Fibroblast of mammary gland (primary cell): ENCODE data around the gene GGT6.

Experiments used
- DNase-seq: peaks from one replicate; pipeline ENCODE4 v3.0.0-alpha.2; 2010; ENCODE audit warnings: low read depth
- H3K4me3 ChIP-seq: 2 replicates; pipeline ENCODE4 v1.5.1; 2011; ENCODE audit warnings: low read depth, mild to moderate bottlenecking, low read length, moderate library complexity; ENCODE audit not compliant: control insufficient read depth
- CTCF ChIP-seq: conservative IDR thresholded peaks from 2 replicates; pipeline ENCODE4 v1.5.1; 2011; ENCODE audit warnings: low read depth, low read length, inconsistent platforms; ENCODE audit not compliant: control insufficient read depth, insufficient read depth

Gene GGT6

GRCh38 chr17:4523946-4524345 is 36.4 kb downstream of the GGT6 start:
- DNase-seq: no peak
- no peak overlapping the region for H3K4me3 ChIP-seq
- no peak for TF ChIP-seq CTCF

DNA sequence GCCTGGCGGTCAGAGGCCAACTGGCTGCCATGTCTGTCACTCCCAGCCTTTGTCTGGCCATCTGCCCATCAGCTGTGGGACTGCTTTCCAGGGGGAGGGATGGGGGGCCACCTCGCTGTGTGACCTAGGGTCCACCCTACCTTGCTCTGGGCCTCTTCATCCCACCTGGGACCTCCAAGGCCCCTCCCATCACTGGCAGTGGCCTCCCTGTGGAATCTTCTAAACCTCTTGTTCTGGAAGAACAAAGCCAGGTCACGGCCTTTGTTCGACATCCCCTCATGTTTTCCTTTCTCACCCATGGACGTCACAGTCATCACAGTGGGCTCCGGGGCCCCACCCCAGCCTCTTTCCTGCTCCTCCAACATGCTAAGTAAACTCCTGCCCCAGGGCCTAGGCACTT is 37.7 kb downstream of the GGT6 start:
- TF ChIP-seq CTCF: no peak
- no peak for DNase-seq

GRCh38 chr17:4520894-4521600 is 39.3 kb downstream of the GGT6 start:
- no peak for TF ChIP-seq CTCF
- H3K4me3 ChIP-seq: no peak overlapping the region
- no peak for DNase-seq

More for the DNA sequence above, 37.7 kb downstream of the GGT6 start:
- H3K4me3 ChIP-seq: no peak overlapping the region

- no peak overlapping the region for H3K4me3 ChIP-seq
- no peak for DNase-seq
- TF ChIP-seq CTCF: no peak
Measured at GRCh38 chr17:4520060-4520893, 40.1 kb downstream of the GGT6 start.

- DNase-seq: no peak
- no peak overlapping the region for H3K4me3 ChIP-seq
- TF ChIP-seq CTCF: no peak
Measured at GRCh38 chr17:4519361-4519788, 41.0 kb downstream of the GGT6 start.

DNA sequence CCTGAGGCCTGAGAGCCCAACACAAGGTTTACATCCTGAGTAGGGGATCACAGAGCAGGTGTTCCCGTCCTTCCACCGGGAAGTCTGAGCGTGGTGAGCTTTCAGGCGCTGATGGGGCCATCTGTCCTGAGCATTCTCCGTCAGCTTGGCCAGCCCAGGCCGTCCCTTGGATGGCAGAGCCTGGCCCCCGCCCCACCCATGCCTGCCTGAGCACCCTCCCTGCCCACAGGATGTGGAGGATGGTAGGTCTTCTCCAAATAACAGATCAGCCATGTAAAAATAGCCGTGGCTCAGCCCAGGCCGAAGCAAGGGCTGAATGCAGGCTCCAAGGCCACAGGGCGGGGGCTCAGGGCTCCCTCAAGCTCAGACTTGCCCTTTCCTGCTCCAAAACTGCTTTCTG is 41.5 kb downstream of the GGT6 start:
- no peak for TF ChIP-seq CTCF
- no peak for DNase-seq
- H3K4me3 ChIP-seq: no peak overlapping the region
